MCF 10A (cell line): ENCODE results near the gene RNF126. TPM values are rescaled to one million over a fixed set of nuclear protein-coding genes. Genes with fewer than 3 reads are reported as not detected.

Experiments used
- BruUV-seq: library from RNA; stranded (reverse); fragments of 400-500 nt; replicated peaks from 2 replicates; lab custom pipeline; 2021; lab: Mats Ljungman, UMichigan
- CTCF ChIA-PET: fragments of 300-600 bp; sonication (Branson Sonifier 250); formaldehyde crosslinking; extraction: SDS; loops from one replicate; lab custom pipeline; 2021; ENCODE audit warnings: antibody characterized with exemption, inconsistent platforms; lab: Yijun Ruan, JAX
- POLR2A ChIA-PET: fragments of 300-600, 350-650 bp; sonication (Branson Sonifier 250); formaldehyde crosslinking; extraction: SDS; loops from one replicate; lab custom pipeline; 2020; ENCODE audit warnings: antibody characterized with exemption, inconsistent platforms; lab: Yijun Ruan, JAX
- DNase-seq: peaks from one replicate; pipeline ENCODE4 v3.0.0-alpha.2; 2018; ENCODE audit not compliant: unreplicated experiment
- H3K27ac Mint-ChIP-seq: one replicate; pipeline ENCODE4 v1.8.0; 2022; ENCODE audit warnings: mild to moderate bottlenecking, low read depth, mixed read lengths; ENCODE audit not compliant: unreplicated experiment
- H3K27me3 Mint-ChIP-seq: one replicate; pipeline ENCODE4 v1.8.0; 2022; ENCODE audit warnings: mixed read lengths; ENCODE audit not compliant: insufficient read depth, unreplicated experiment
- H3K36me3 Mint-ChIP-seq: one replicate; pipeline ENCODE4 v1.8.0; 2022; ENCODE audit warnings: mild to moderate bottlenecking, moderate library complexity, mixed read lengths; ENCODE audit not compliant: insufficient read depth, unreplicated experiment
- H3K4me1 Mint-ChIP-seq: one replicate; pipeline ENCODE4 v1.8.0; 2022; ENCODE audit warnings: mixed read lengths; ENCODE audit not compliant: insufficient read depth, unreplicated experiment
- H3K4me3 Mint-ChIP-seq: one replicate; pipeline ENCODE4 v1.8.0; 2022; ENCODE audit warnings: mild to moderate bottlenecking, moderate library complexity, mixed read lengths; ENCODE audit not compliant: unreplicated experiment
- H3K9me3 Mint-ChIP-seq: one replicate; pipeline ENCODE4 v1.8.0; 2022; ENCODE audit warnings: mixed read lengths; ENCODE audit not compliant: unreplicated experiment
- CTCF ChIP-seq: fragments of 200-600 bp; IDR thresholded peaks from one replicate; pipeline ENCODE4 v1.8.0; 2022; ENCODE audit warnings: antibody characterized with exemption, mild to moderate bottlenecking; ENCODE audit not compliant: unreplicated experiment
- intact Hi-C: fragments of 100-400 bp; cut with micrococcal nuclease; formaldehyde crosslinking; loops from 2 replicates; pipeline ENCODE4 v1.14.1; 2022
- total RNA-seq: library from RNA; stranded (reverse); gene quantifications from 2 replicates; pipeline ENCODE4 v1.2.3, GENCODE V29; 2022

Gene RNF126
- total RNA-seq, 1 experiment from 2014 or later, result 68.0 TPM

- CTCF ChIA-PET, result no interaction called here
- Mint-ChIP-seq H3K27ac (no peak overlapping the region), H3K4me3 (no peak overlapping the region), H3K36me3 (no peaks in the 10 kb centered on the region), H3K27me3 (no peaks in the 10 kb centered on the region), H3K4me1 (no peaks in the 10 kb centered on the region), H3K9me3 (peaks cover under 1% of the 10 kb centered on the region)
- DNase-seq, result no peak
- POLR2A ChIA-PET, result interaction anchor here (1.2 kb wide), 1 partner anchor 47 kb away, joined by 3 read pairs; the partner anchor contains the start of gene RNF126
- intact Hi-C loops, result no loop called here
- no peak for TF ChIP-seq CTCF
- BruUV-seq, result no TSS peak
These were observed 47.1 kb upstream of the RNF126 start for GRCh38 chr19:709965-710571.

GRCh38 chr19:709196-709964, 46.4 kb upstream of the RNF126 start:
- no peak overlapping the region for H3K4me3 Mint-ChIP-seq
- no TSS peak for BruUV-seq
- H3K36me3 Mint-ChIP-seq, result no peaks in the 10 kb centered on the region
- no peaks in the 10 kb centered on the region for H3K4me1 Mint-ChIP-seq
- POLR2A ChIA-PET, result interaction anchor here (1.2 kb wide), 1 partner anchor 46 kb away, joined by 3 read pairs; the partner anchor contains the start of gene RNF126
- intact Hi-C loops, result no loop called here
- no peak for DNase-seq
- H3K27me3 Mint-ChIP-seq, result no peaks in the 10 kb centered on the region
- TF ChIP-seq CTCF, result no peak
- H3K27ac Mint-ChIP-seq, result no peak overlapping the region
- no peaks in the 10 kb centered on the region for H3K9me3 Mint-ChIP-seq
- CTCF ChIA-PET, result no interaction called here

- Mint-ChIP-seq H3K4me3 (no peak within 1 kb of the TSS), H3K9me3 (no peaks in the 10 kb centered on the region), H3K27ac (no peak within 1 kb of the TSS), H3K4me1 (no peaks in the 10 kb centered on the region), H3K27me3 (no peaks in the 10 kb centered on the region), H3K36me3 (no peaks in the 10 kb centered on the region)
- no TSS peak for BruUV-seq
- ChIA-PET POLR2A (interaction anchor here (0.8 to 1.7 kb wide), 5 partner anchors 24 to 126 kb away, joined by 3 to 10 read pairs (median 4); no protein-coding TSS in a partner anchor), CTCF (interaction anchor here (0.8 to 1.3 kb wide), 4 partner anchors 9 to 275 kb away, joined by 3 to 5 read pairs (median 4); partner anchors contain the start of gene WDR18)
- intact Hi-C loops, result no loop called here
- TF ChIP-seq CTCF, result no peak
- no peak for DNase-seq
These were observed 45.4 kb upstream of the RNF126 start, which contains the start of gene PALM for GRCh38 chr19:708154-709143. PALM (plus strand) TSS chr19:708935; CDS start chr19:709147, 212 bp downstream.
